ENCODE results near the gene ZNF407. TPM values are rescaled to one million over a fixed set of nuclear protein-coding genes. Genes with fewer than 3 reads are reported as not detected.
A peak's percentile ranks its signal among the peaks of the same experiment; 100 is the strongest.

ZNF407 gene
- total and polyA plus RNA-seq, 7 donors: 2.4 to 10.2 (median 7.9) TPM

GRCh38 chr18:74803117-74803516 lies 205.4 kb downstream of the ZNF407 start:
- no peak for DNase-seq
- H3K27ac ChIP-seq: no peak overlapping the region
- TF ChIP-seq CTCF (IDR thresholded peaks at IDR 0.05): no peak
- intact Hi-C loops (cut with DNase I): no loop called here
- H3K36me3 ChIP-seq (ENCODE audit: insufficient read depth in 1 of 2, low read depth in 1 of 2): no peaks in the 10 kb centered on the region
- no peaks in the 10 kb centered on the region for H3K27me3 ChIP-seq (ENCODE audit: insufficient read depth in 3 of 3, low read length in 2 of 3)
- no peak for ATAC-seq
- peaks cover 3% of the 10 kb centered on the region for H3K4me1 ChIP-seq
- no peak overlapping the region for H3K4me3 ChIP-seq
- 88 to 93% (median 92%) methylated on average over 4 of the region's 4 CpGs for WGBS, 3 donors
- no peaks in the 10 kb centered on the region for H3K9me3 ChIP-seq

- Histone ChIP-seq H3K27ac (no peak overlapping the region), H3K4me1 (peaks cover 3% of the 10 kb centered on the region), H3K27me3 (ENCODE audit: insufficient read depth in 3 of 3, low read length in 2 of 3) (no peaks in the 10 kb centered on the region), H3K9me3 (no peaks in the 10 kb centered on the region), H3K4me3 (no peak overlapping the region), H3K36me3 (ENCODE audit: insufficient read depth in 1 of 2, low read depth in 1 of 2) (no peaks in the 10 kb centered on the region)
- DNase-seq (no peak), ATAC-seq (no peak)
- TF ChIP-seq CTCF (IDR thresholded peaks at IDR 0.05): no peak
- intact Hi-C loops (cut with DNase I): no loop called here
- 64 to 71% (median 65%) methylated on average over 10 of the region's 10 CpGs for WGBS, 3 donors
These were observed 206.1 kb downstream of the ZNF407 start for GRCh38 chr18:74803769-74804168.

DNA sequence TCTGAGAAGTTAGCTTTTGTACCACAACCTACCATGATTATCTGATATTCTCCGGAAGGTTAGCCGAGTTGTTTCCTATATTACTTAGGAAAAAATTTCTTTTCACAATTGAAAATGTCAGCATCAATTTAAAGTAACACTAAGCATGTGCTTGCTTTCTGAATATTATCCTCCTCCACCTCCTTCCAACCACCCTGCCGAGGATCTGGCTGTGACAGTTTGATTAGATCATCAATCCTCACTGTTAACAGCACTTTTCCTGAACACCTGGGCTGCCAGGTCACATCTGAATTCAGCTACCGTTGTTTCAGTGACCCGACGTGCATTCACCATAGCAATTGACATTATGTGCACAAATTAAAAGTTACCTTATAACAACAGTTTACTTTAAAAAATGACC lies 207.0 kb downstream of the ZNF407 start:
- WGBS, 3 donors: 65 to 74% (median 65%) methylated on average over 6 of the region's 6 CpGs
- H3K4me1 ChIP-seq: peaks cover 3% of the 10 kb centered on the region
- H3K9me3 ChIP-seq: no peaks in the 10 kb centered on the region
- intact Hi-C loops (cut with DNase I): no loop called here
- no peak overlapping the region for H3K27ac ChIP-seq
- H3K4me3 ChIP-seq: no peak overlapping the region
- DNase-seq (no peak), ATAC-seq (no peak)
- H3K36me3 ChIP-seq (ENCODE audit: insufficient read depth in 1 of 2, low read depth in 1 of 2): no peaks in the 10 kb centered on the region
- no peaks in the 10 kb centered on the region for H3K27me3 ChIP-seq (ENCODE audit: insufficient read depth in 3 of 3, low read length in 2 of 3)
- TF ChIP-seq CTCF (IDR thresholded peaks at IDR 0.05): no peak

GRCh38 chr18:74806073-74806472 lies 208.4 kb downstream of the ZNF407 start:
- ATAC-seq: peak in 1 of 4 donors; percentile 26
- H3K9me3 ChIP-seq: no peaks in the 10 kb centered on the region
- intact Hi-C loops (cut with DNase I): no loop called here
- no peak overlapping the region for H3K4me3 ChIP-seq
- H3K27ac ChIP-seq: no peak overlapping the region
- WGBS, 3 donors: 83 to 92% (median 89%) methylated on average over 6 of the region's 6 CpGs
- TF ChIP-seq CTCF (IDR thresholded peaks at IDR 0.05): no peak
- H3K36me3 ChIP-seq (ENCODE audit: insufficient read depth in 1 of 2, low read depth in 1 of 2): no peaks in the 10 kb centered on the region
- H3K4me1 ChIP-seq: peaks cover 3% of the 10 kb centered on the region
- DNase-seq: no peak
- H3K27me3 ChIP-seq (ENCODE audit: insufficient read depth in 3 of 3, low read length in 2 of 3): no peaks in the 10 kb centered on the region

GRCh38 chr18:74806700-74807416 lies 209.2 kb downstream of the ZNF407 start:
- Histone ChIP-seq H3K4me1 (peaks cover 3% of the 10 kb centered on the region), H3K9me3 (no peaks in the 10 kb centered on the region), H3K4me3 (no peak overlapping the region), H3K36me3 (ENCODE audit: insufficient read depth in 1 of 2, low read depth in 1 of 2) (no peaks in the 10 kb centered on the region), H3K27me3 (ENCODE audit: insufficient read depth in 3 of 3, low read length in 2 of 3) (no peaks in the 10 kb centered on the region), H3K27ac (no peak overlapping the region)
- intact Hi-C loops (cut with DNase I): no loop called here
- no peak for DNase-seq
- no peak for TF ChIP-seq CTCF (IDR thresholded peaks at IDR 0.05)
- 88 to 91% (median 90%) methylated on average over 7 of the region's 7 CpGs for WGBS, 3 donors
- ATAC-seq: peak; percentile 80 to 99 (median 90)

Data from psoas muscle (tissue), 8 donors.